Stimulated activated CD4-positive, alpha-beta T cell treated with anti-CD3 and anti-CD28 coated beads, Interleukin-12 subunit alpha, Interleukin-12 subunit beta, amount 100 ng/mL, for 48 hours (primary cell): ENCODE measurements around the gene SPATA13.

ENCODE experiments used
- DNase-seq, 3 donors: peaks; one replicate each; pipeline ENCODE4 v3.0.0-alpha.2; 2020; ENCODE audit warnings: low read depth in 2 of 3, low spot score in 1 of 3

SPATA13 gene

GRCh38 chr13:24221007-24221406 is 60.5 kb downstream of the SPATA13 start:
- DNase-seq = no peak

DNA sequence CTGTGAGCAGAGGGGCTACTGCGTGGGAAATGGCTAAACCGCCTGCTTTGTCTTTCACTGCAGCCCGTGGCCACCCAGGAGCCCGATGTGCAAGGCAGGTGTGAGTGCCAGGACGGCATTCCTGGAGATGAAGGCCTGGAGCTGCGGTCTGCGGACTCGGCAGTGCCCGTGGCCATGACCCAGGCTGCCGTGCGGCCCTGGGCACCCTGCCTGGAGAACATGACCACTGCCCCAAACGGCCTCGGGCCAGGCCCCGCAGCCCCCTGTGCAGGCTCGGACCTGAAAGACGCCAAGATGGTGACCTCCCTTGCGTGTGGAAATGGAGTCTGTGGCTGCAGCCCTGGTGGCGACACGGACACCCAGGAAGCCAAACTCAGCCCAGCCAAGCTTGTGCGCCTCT is 62.2 kb downstream of the SPATA13 start:
- no peak for DNase-seq

- DNase-seq = no peak
Observed at GRCh38 chr13:24223341-24224231, 63.1 kb downstream of the SPATA13 start.

DNA sequence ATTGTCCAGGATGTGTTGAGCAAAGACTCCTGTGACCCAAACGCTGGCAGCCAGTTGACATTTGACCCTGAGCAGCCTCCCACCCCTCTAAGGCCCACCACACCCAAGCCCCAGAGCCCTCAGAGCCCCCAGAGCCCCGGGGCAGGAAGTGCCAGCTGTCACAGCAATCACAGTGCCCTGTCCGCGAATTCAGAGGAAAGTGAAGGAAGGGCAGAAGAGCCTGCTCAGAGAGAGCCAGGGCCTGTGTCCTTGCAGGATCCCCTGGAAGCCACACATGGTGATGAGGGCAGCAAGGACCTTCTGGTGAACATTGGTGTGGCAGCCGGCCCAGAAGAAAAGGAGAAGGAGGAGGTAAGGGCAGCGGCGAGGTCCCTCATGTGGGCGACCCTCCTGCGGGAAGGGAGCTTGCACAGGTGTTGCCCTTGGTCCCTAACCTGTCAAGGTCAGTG is 63.7 kb downstream of the SPATA13 start:
- no peak for DNase-seq

DNA sequence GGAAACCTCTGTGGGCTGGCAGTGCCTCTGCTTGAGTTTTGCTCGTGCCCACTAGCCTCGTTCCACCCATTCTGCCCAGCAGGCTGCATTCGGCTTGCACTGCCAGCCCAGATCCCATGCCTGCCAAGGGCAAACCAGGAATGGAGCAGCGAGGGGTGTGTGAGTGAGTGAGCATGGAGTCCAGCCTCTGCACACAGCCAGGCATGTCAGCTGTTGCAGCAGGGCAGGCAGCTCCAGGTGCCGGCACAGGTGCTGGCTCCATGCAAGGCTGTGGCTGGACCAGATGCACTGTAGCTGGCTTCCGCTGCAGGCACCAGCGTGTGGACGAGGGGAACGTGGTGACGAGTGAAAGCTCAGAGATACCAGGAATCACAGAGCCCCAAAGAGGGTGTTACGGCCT is 64.5 kb downstream of the SPATA13 start:
- no peak for DNase-seq

DNA sequence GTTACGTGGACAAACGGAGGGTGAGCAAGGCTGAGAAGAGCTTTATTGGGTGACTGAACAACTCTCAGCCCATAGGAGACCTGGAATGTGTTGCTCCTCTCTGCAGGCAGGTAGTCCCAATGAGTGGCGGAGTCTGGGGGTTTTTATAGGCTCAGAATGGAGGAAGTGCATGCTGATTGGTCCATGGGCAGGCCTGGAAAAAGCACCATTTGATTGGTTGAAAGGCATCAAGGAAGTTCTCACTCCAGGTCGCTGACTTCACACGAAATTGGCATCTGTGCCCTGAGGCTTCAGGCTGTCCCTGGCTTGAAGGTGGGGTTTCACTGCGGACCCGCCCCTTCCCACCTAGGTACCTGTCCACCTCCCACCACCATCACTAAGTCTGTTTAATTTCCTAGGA is 65.4 kb downstream of the SPATA13 start:
- no peak for DNase-seq

DNA sequence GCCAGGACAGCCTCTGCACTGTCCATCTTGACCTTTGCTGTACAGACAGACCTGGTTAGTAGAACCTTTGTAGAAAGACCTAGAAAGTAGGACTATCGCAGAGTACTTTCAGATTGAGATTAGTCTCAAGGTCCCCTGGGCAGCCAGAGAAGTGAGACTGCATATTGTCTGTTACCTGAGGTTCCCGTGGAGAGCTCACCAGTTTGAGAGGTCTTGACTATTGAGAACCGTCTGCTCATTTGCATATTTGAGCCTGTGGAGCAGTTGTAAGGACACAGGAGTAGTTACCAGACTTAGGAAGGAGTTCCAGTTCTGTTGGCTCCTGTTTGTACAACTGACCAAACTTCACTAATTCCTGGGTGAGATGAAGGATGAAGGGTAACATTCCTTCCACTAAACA is 66.2 kb downstream of the SPATA13 start:
- no peak for DNase-seq

DNA sequence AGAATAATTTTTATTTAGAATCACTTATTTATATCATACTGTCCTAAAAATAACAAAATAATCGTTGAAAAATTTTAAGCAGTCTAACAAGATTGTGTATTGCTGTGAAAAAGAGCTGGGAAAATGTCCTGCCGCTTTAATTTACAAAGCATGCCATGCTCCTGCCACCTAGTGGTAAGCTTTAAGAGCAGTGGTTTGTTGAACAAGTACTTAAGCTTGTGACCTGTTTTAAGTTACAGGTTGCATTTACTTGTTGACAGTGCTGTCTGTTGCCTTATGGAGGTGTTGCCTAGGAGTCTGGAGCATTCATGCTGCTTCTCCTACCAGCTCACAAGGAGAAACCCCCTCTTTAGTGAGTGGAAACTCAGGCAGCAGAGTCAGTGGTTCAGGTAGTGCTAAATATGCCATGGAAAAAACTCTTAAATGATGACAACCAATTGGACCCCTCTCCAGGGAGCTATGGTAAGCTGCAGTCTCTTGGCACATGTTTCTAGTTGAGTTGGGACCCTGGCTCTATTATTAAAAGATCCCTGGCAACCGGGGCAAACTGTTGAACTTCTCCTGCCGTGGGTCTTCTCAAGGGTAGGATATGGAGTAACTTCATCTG is 68.4 kb downstream of the SPATA13 start:
- peak in 1 of 3 donors; percentile 31 for DNase-seq

DNA sequence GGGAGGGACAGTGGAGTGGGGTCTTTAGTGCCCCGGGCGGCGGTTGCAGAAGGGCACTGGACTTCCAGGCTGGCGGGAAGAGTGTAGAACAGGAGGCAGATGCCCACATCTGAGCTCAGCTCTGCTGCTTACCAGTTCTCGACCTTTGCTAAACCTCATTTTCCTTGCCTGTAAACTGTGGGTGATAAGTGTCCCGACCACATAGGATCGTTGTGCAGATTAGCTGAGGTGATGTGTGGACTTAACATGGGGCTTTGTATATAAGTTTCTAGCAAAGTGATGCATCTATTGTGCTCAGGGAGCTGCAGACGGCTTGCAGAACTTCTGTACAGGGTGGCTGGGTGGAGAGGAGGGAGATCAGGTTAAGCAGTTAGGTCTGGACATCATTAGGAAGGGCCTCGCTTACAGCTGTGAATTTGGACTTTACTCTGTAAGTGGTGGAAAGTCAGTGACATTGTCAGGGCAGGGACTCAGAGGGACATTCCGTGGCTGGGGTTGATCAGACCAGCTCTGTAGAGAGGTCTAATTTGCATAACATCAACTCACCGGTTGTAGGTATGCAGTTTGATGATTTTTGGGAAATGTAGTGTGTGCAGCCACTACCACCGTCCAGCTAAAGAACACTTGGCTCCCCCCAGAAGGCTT is 70.0 kb downstream of the SPATA13 start:
- DNase-seq = no peak

- DNase-seq = no peak
Observed at GRCh38 chr13:24231377-24231776, 70.9 kb downstream of the SPATA13 start.

DNA sequence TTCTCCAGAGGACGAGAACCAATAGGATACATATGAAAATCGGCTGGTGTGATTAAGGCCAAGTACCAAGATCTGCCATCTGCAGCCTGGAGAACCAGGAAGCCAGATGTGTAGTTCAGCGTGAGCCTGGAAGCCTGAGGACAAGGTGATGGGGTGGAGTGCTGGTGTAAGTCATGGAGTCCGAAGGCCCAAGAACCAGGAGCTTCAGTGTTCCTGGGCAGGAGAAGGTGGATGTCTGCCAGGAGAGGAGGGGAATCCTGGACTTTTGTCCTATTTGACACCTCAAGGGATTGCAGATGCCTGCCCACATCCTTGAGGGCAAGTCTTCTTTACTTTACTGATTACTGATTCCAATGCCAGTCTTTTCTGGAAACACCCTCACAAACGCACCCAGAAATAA is 71.5 kb downstream of the SPATA13 start:
- no peak for DNase-seq

- DNase-seq = no peak
Observed at GRCh38 chr13:24232474-24232873, 72.0 kb downstream of the SPATA13 start.

- DNase-seq = no peak
Observed at GRCh38 chr13:24233351-24233901, 72.9 kb downstream of the SPATA13 start.

DNA sequence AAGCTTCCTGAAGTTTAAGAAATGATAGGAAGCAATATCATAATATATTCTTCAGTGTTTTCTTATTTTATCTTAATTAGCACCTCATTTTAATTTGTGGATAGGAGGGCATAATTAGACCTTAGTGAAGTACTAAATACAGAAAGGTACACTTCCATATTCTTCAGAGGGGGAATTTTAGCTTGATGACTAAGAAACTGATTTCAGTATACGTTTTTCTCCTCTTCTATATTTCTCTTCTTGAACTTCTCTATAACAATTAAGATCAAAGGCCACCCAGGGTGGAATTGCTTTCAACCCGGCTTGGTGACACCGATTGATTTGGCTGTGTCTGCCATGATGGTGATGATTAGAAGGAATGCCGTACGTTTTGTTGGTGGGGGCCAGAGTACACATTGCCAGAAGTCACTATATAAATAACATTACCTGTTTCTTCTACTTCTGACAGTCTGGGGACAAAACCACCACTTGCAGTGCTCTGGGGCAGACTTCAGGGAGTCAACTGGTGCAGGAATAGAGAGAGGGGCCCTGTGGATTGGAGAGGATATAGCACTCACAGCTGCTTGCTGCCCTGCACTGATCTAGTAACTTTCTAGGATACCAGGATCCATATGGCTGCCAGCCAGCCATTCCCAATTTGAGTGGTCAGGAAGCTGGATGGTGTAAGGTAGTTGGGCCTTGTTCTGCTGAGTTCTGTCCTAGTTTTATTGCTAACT is 73.8 kb downstream of the SPATA13 start:
- DNase-seq = no peak

- no peak for DNase-seq
Observed at GRCh38 chr13:24237356-24237755, 76.8 kb downstream of the SPATA13 start.

- DNase-seq = no peak
Observed at GRCh38 chr13:24241336-24241735, 80.8 kb downstream of the SPATA13 start.

DNA sequence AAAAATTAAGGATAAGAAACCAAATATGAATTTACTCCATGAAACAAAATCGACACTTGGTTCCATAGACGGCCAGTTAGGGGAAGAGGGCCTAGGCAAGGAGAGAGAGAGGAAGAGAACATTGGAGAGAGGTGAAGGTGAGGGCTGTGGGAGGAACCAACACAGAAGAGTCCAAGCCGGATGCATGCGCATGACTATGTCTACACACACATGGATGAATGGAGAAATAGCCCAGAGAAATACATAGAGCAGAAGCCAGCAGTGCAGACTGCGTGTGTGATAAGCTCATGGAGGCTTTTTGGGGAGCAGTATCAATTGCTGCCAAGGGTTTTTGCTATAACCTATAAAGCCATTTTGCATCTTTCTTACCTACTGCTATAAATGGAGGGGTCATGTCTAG is 81.6 kb downstream of the SPATA13 start:
- DNase-seq = no peak

DNA sequence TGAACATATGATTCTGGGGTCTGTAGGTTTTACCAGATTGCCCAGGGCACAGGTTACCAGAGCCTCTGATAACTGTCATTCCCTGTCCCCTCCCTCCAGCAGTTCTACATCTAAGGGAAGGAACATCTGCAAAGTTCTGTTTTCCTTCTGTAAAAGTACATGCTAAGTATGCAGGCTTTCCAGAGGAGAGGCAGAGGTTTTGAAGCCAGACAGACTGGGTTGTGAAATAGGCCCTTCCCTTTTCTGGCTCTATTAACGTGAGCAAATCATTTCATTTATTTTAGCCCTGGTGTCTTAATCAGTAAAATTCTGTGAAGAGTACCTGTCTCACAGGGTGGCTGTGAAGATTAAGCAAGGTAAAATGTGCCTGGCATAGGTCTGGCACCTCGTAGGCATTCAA is 82.8 kb downstream of the SPATA13 start:
- DNase-seq = no peak

DNA sequence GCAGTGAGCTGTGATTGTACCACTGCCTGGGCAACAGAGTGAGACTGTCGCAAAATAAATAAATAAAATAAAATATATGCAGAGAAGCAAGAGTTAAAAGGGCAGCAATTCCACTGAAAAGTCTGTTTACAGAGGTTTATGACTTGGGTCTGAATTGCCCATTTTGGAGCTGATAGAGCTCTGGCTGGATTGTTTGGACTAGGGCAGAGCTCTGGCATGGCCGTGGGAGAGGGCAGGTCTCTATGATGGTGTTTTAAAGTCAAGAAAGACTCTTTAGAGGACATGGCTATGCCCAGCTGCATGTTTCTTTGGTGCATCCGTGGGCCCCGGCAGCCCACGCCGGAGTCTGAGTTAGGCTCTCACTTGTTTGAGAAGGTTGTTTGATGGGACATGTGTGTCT is 84.3 kb downstream of the SPATA13 start:
- DNase-seq = no peak

GRCh38 chr13:24247016-24247415 is 86.5 kb downstream of the SPATA13 start:
- DNase-seq = no peak

DNA sequence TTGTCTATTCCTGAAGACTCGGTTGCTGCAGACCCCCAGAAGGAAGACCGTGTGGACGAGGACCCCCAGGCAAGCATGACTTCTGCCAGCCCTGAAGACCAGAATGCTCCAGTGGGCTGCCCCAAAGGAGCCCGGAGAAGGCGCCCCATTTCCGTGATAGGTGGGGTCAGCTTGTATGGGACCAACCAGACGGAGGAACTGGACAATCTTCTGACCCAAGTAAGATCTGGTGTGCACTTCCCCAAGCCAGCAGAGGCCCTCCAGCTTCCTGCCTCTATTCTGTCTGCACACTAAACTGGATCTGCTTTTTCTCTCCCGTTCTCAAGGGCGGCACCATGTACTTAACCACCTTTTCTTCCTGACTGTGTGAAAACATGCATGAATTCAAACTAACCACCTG is 89.1 kb downstream of the SPATA13 start:
- DNase-seq = no peak
